Neural cell (in vitro differentiated cells): ENCODE results near the gene NAPG. TPM values are rescaled to one million over a fixed set of nuclear protein-coding genes. Genes with fewer than 3 reads are reported as not detected.

Experiments
- H2AFZ ChIP-seq: fragments of 200-600, 300-800 bp; sonication (generic), shearing (Covaris generic); 2 replicates; pipeline ENCODE4 v1.6.0; 2014; ENCODE audit warnings: low read depth, mild to moderate bottlenecking, antibody characterized with exemption, low read length, moderate library complexity
- H3F3A ChIP-seq: fragments of 200-600 bp; shearing (Covaris generic); 2 replicates; pipeline ENCODE4 v1.6.1; 2016; ENCODE audit warnings: mild to moderate bottlenecking, moderate library complexity, mixed read lengths, antibody characterized with exemption, low read length; ENCODE audit not compliant: insufficient read depth, poor library complexity, severe bottlenecking
- H3K27ac ChIP-seq: fragments of 200-600, 300-800 bp; sonication (generic), shearing (Covaris generic); 2 replicates; pipeline ENCODE4 v1.5.1; 2014; ENCODE audit warnings: mild to moderate bottlenecking, low read length, moderate library complexity
- H3K27me3 ChIP-seq: fragments of 300-800, 200-600 bp; sonication (generic), shearing (Covaris generic); 2 replicates; pipeline ENCODE4 v1.6.0; 2014; ENCODE audit warnings: mild to moderate bottlenecking, low read depth, low read length, moderate library complexity; ENCODE audit not compliant: insufficient read depth
- H3K36me3 ChIP-seq: fragments of 300-800, 200-600 bp; sonication (generic), shearing (Covaris generic); 2 replicates; pipeline ENCODE4 v1.5.1; 2014; ENCODE audit warnings: mild to moderate bottlenecking, antibody characterized with exemption, low read length, moderate library complexity; ENCODE audit not compliant: insufficient read depth
- H3K4me2 ChIP-seq: fragments of 300-800, 200-600 bp; sonication (generic), shearing (Covaris generic); 2 replicates; pipeline ENCODE4 v1.6.0; 2014; ENCODE audit warnings: mild to moderate bottlenecking, low read length
- H3K4me3 ChIP-seq: fragments of 300-800, 200-600 bp; sonication (generic), shearing (Covaris generic); 2 replicates; pipeline ENCODE4 v1.5.1; 2014; ENCODE audit warnings: mild to moderate bottlenecking, low read length, moderate library complexity
- H3K79me2 ChIP-seq: fragments of 200-600 bp; shearing (Covaris generic); replicated peaks from 2 replicates; pipeline ENCODE4 v1.6.0; 2014; ENCODE audit warnings: mild to moderate bottlenecking, low read length, moderate library complexity; ENCODE audit not compliant: insufficient read depth
- H3K9ac ChIP-seq: fragments of 300-800, 200-600 bp; sonication (generic), shearing (Covaris generic); 2 replicates; pipeline ENCODE4 v1.6.1; 2016; ENCODE audit warnings: mild to moderate bottlenecking, low read length, mixed read lengths
- H3K9me2 ChIP-seq: fragments of 200-600 bp; shearing (Covaris generic); 2 replicates; pipeline ENCODE4 v1.6.1; 2016; ENCODE audit warnings: mild to moderate bottlenecking, low read length, mixed read lengths; ENCODE audit not compliant: insufficient read depth
- H3K9me3 ChIP-seq: fragments of 200-600, 300-800 bp; sonication (generic), shearing (Covaris generic); 2 replicates; pipeline ENCODE4 v1.6.1; 2016; ENCODE audit warnings: mild to moderate bottlenecking, mixed run types, low read length, moderate library complexity, mixed read lengths
- H4K20me1 ChIP-seq: fragments of 200-600 bp; shearing (Covaris generic); 2 replicates; pipeline ENCODE4 v1.6.1; 2016; ENCODE audit warnings: mild to moderate bottlenecking, mixed run types; ENCODE audit not compliant: insufficient read depth
- EP300 ChIP-seq: fragments of 450-650 bp; conservative IDR thresholded peaks from 2 replicates; pipeline ENCODE4 v1.6.1; 2014; ENCODE audit warnings: antibody characterized with exemption, mild to moderate bottlenecking, moderate library complexity; ENCODE audit not compliant: poor library complexity, severe bottlenecking
- EZH2 ChIP-seq: fragments of 200-600, 300-800 bp; shearing (Covaris generic), sonication (generic); IDR thresholded peaks from 2 replicates; pipeline ENCODE4 v1.6.1; 2014; ENCODE audit warnings: antibody characterized with exemption, low read length, borderline replicate concordance, mild to moderate bottlenecking; ENCODE audit not compliant: insufficient read depth, poor library complexity, severe bottlenecking
- MXI1 ChIP-seq: fragments of 450-650 bp; conservative IDR thresholded peaks from 2 replicates; pipeline ENCODE4 v1.6.1; 2014; ENCODE audit warnings: antibody characterized with exemption, mild to moderate bottlenecking; ENCODE audit not compliant: poor library complexity, severe bottlenecking
- POLR2AphosphoS5 ChIP-seq: IDR thresholded peaks from 2 replicates; pipeline ENCODE4 v1.6.1; 2012
- RAD21 ChIP-seq: fragments of 450-650 bp; conservative IDR thresholded peaks from 2 replicates; pipeline ENCODE4 v1.6.1; 2014; ENCODE audit warnings: antibody characterized with exemption, mild to moderate bottlenecking, moderate library complexity
- SMC3 ChIP-seq: fragments of 450-650 bp; conservative IDR thresholded peaks from 2 replicates; pipeline ENCODE4 v1.6.1; 2014; ENCODE audit warnings: antibody characterized with exemption, mild to moderate bottlenecking, moderate library complexity; ENCODE audit not compliant: poor library complexity
- TAF1 ChIP-seq: IDR thresholded peaks from 2 replicates; pipeline ENCODE4 v1.6.1; 2012; ENCODE audit warnings: low read depth
- polyA plus RNA-seq: library from polyadenylated mRNA; depleted of rRNA; stranded (reverse); fragments of >200 nt; gene quantifications from 2 replicates; pipeline ENCODE4 v1.2.3, GENCODE V29; 2014
- TF ChIP-seq, protein P1 (sequence below): fragments of 450-650 bp; IDR thresholded peaks from 2 replicates; pipeline ENCODE4 v1.5.1; 2014; ENCODE audit warnings: antibody characterized with exemption, mild to moderate bottlenecking, moderate library complexity; ENCODE audit not compliant: poor library complexity, severe bottlenecking
- TF ChIP-seq, protein P2 (sequence below): IDR thresholded peaks from 2 replicates; pipeline ENCODE4 v1.6.1; 2012; ENCODE audit warnings: borderline replicate concordance

NAPG gene
- polyA plus RNA-seq, 1 donor from 2014 or later = 93.9 TPM

DNA sequence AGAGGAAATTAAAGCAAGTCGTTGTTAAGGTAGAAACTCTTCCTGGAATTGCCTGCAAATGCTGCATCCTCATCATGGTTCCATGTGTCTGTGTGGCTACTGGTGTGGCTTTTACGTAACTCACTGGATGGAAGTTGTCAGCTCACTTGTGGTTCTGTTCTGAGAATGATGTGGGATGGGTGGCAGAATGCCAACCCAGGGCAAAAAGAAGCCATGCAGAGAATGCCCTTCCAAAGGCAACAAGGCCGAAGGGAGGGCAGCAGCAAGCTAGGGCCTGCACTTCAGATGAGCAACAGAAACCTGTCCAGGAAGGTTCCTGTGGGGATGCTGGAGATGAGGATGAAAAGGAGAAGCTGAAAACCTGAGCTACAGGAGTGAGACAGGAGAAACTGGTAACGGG lies 10.4 kb upstream of the NAPG start:
- Histone ChIP-seq H3K27me3 (no peaks in the 10 kb centered on the region), H3K9me3 (no peaks in the 10 kb centered on the region), H3K9me2 (no peaks in the 10 kb centered on the region), H4K20me1 (no peaks in the 10 kb centered on the region), H3K36me3 (no peaks in the 10 kb centered on the region), H3K79me2 (no peaks in the 10 kb centered on the region), H3K9ac (no peak overlapping the region), H3K4me2 (no peak overlapping the region), H2AFZ (no peak overlapping the region), H3K27ac (no peak overlapping the region), H3K4me3 (no peak overlapping the region), H3F3A (no peaks in the 10 kb centered on the region)
- TF ChIP-seq EP300 (no peak), POLR2AphosphoS5 (no peak), SMC3 (no peak), MXI1 (no peak), EZH2 (no peak), TAF1 (no peak), RAD21 (no peak)
- TF ChIP-seq, protein P1, sequence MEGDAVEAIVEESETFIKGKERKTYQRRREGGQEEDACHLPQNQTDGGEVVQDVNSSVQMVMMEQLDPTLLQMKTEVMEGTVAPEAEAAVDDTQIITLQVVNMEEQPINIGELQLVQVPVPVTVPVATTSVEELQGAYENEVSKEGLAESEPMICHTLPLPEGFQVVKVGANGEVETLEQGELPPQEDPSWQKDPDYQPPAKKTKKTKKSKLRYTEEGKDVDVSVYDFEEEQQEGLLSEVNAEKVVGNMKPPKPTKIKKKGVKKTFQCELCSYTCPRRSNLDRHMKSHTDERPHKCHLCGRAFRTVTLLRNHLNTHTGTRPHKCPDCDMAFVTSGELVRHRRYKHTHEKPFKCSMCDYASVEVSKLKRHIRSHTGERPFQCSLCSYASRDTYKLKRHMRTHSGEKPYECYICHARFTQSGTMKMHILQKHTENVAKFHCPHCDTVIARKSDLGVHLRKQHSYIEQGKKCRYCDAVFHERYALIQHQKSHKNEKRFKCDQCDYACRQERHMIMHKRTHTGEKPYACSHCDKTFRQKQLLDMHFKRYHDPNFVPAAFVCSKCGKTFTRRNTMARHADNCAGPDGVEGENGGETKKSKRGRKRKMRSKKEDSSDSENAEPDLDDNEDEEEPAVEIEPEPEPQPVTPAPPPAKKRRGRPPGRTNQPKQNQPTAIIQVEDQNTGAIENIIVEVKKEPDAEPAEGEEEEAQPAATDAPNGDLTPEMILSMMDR = no peak
- TF ChIP-seq, protein P2, sequence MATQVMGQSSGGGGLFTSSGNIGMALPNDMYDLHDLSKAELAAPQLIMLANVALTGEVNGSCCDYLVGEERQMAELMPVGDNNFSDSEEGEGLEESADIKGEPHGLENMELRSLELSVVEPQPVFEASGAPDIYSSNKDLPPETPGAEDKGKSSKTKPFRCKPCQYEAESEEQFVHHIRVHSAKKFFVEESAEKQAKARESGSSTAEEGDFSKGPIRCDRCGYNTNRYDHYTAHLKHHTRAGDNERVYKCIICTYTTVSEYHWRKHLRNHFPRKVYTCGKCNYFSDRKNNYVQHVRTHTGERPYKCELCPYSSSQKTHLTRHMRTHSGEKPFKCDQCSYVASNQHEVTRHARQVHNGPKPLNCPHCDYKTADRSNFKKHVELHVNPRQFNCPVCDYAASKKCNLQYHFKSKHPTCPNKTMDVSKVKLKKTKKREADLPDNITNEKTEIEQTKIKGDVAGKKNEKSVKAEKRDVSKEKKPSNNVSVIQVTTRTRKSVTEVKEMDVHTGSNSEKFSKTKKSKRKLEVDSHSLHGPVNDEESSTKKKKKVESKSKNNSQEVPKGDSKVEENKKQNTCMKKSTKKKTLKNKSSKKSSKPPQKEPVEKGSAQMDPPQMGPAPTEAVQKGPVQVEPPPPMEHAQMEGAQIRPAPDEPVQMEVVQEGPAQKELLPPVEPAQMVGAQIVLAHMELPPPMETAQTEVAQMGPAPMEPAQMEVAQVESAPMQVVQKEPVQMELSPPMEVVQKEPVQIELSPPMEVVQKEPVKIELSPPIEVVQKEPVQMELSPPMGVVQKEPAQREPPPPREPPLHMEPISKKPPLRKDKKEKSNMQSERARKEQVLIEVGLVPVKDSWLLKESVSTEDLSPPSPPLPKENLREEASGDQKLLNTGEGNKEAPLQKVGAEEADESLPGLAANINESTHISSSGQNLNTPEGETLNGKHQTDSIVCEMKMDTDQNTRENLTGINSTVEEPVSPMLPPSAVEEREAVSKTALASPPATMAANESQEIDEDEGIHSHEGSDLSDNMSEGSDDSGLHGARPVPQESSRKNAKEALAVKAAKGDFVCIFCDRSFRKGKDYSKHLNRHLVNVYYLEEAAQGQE = no peak

DNA sequence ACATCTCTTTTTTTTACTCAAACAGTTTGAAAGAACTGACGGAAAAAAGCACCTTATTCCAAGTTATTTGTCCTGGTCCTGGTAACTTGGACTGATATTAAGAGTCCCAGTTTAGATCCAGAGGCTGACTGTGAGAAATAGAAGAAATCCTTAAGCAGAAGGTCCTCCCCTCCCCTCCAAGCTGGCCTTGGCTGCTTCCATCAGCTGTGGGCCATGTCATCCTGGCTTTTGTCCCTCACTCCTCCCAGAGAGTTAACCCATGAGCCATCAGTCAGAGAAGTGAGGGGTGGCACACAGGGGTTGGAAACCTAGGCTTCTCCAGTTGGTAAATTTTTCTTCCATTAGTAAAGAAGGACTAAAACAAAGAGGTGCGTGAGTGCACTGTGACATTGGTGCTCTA lies 9.7 kb upstream of the NAPG start:
- Histone ChIP-seq H3K9ac (no peak overlapping the region), H2AFZ (no peak overlapping the region), H3K4me3 (no peak overlapping the region), H4K20me1 (no peaks in the 10 kb centered on the region), H3K9me3 (no peaks in the 10 kb centered on the region), H3K27me3 (no peaks in the 10 kb centered on the region), H3K36me3 (no peaks in the 10 kb centered on the region), H3K27ac (no peak overlapping the region), H3K9me2 (no peaks in the 10 kb centered on the region), H3K4me2 (no peak overlapping the region), H3K79me2 (no peaks in the 10 kb centered on the region), H3F3A (no peaks in the 10 kb centered on the region)
- TF ChIP-seq, protein P2 = no peak
- no peak for TF ChIP-seq SMC3
- no peak for TF ChIP-seq EZH2
- no peak for TF ChIP-seq TAF1
- no peak for TF ChIP-seq MXI1
- TF ChIP-seq RAD21 = no peak
- no peak for TF ChIP-seq POLR2AphosphoS5
- no peak for TF ChIP-seq EP300
- TF ChIP-seq, protein P1 = no peak
